ENCODE measurements around the gene SST. TPM values are rescaled to one million over a fixed set of nuclear protein-coding genes. Genes with fewer than 3 reads are reported as not detected.

SST gene
- total and polyA plus RNA-seq, 2 of the 8 experiments (the other 6 are each of a cell fraction or from before 2014, with no cell fraction given): 0.50 TPM; not detected in 1

- Histone ChIP-seq H3K4me2 (ENCODE audit: insufficient read depth in 1 of 2, low read depth in 2 of 2, low read length in 2 of 2) (no peak overlapping the region), H3K27me3 (replicated peaks in 1 of 4; ENCODE audit: control insufficient read depth in 3 of 4, extremely low read depth in 1 of 4, insufficient read depth in 3 of 4, low read length in 3 of 4) (peaks cover 1 to 14% (median 7%) of the 10 kb centered on the region in 4 experiments; a peak in 5 of 7 replicates), H3K4ac (replicated peaks; ENCODE audit: insufficient read length, low read depth, low read length) (no peak overlapping the region), H3K79me1 (ENCODE audit: low read depth, low read length) (no peaks in the 10 kb centered on the region), H3K56ac (replicated peaks; ENCODE audit: insufficient read length, low read depth, low read length) (no peak overlapping the region), H3K36me3 (ENCODE audit: control insufficient read depth in 2 of 4, insufficient read depth in 4 of 4, low read length in 3 of 4) (no peaks in the 10 kb centered on the region), H3K23me2 (ENCODE audit: low read depth, low read length) (peaks cover 2% of the 10 kb centered on the region; the same call in 1 of the 2 replicates), H4K5ac (ENCODE audit: insufficient read length, low read depth, low read length) (no peak overlapping the region), H2BK12ac (ENCODE audit: low read depth, low read length) (no peak overlapping the region), H2AFZ (ENCODE audit: low read length) (no peak overlapping the region), H3K14ac (ENCODE audit: insufficient read length) (no peak overlapping the region), H2BK5ac (ENCODE audit: low read depth, low read length) (no peak overlapping the region), H3K9ac (replicated peaks in 1 of 4; ENCODE audit: extremely low read depth in 1 of 4, low read depth in 3 of 4, low read length in 3 of 4) (no peak overlapping the region), H4K20me1 (replicated peaks in 1 of 2; ENCODE audit: control insufficient read depth in 1 of 2, insufficient read depth in 2 of 2, low read length in 2 of 2) (peaks cover 0 to 1% of the 10 kb centered on the region in 2 experiments), H2BK120ac (replicated peaks; ENCODE audit: low read depth, low read length) (no peak overlapping the region), H2BK20ac (ENCODE audit: low read length) (no peak overlapping the region), H3K23ac (ENCODE audit: insufficient read length) (no peak overlapping the region), H4K91ac (replicated peaks; ENCODE audit: insufficient read length, low read length) (no peak overlapping the region), H3K4me3 (ENCODE audit: extremely low read depth in 1 of 4, insufficient read depth in 2 of 4, low read depth in 3 of 4, low read length in 4 of 4) (no peak overlapping the region), H3K27ac (ENCODE audit: low read depth, low read length) (no peak overlapping the region), H3K4me1 (replicated peaks in 1 of 4; ENCODE audit: control insufficient read depth in 3 of 4, insufficient read depth in 4 of 4, low read length in 3 of 4) (peaks cover 0 to 3% (median 0%) of the 10 kb centered on the region in 4 experiments; a peak in 1 of 7 replicates), H2BK15ac (ENCODE audit: low read length) (no peak overlapping the region), H2AK5ac (ENCODE audit: low read depth, low read length) (no peak overlapping the region), H3K18ac (ENCODE audit: extremely low read depth, low read length) (no peak overlapping the region), H3K9me3 (ENCODE audit: insufficient read depth in 2 of 2, low read depth in 1 of 2, low read length in 1 of 2) (no peaks in the 10 kb centered on the region), H4K8ac (ENCODE audit: extremely low read depth, insufficient read depth, low read length) (no peak overlapping the region), H3K79me2 (ENCODE audit: control insufficient read depth in 1 of 2, insufficient read depth in 2 of 2, low read length in 2 of 2) (no peaks in the 10 kb centered on the region)
- ChIA-PET POLR2A (ENCODE audit: partially characterized antibody) (no interaction called here), CTCF (ENCODE audit: partially characterized antibody) (interaction anchor here (0.6 to 20.1 kb wide), 9 partner anchors 10 to 448 kb away, joined by 3 to 947 read pairs (median 3); no protein-coding TSS in a partner anchor)
- FAIRE-seq: no peak
- DNase-seq (ENCODE audit: low read depth in 1 of 2, low spot score in 2 of 2): no peak
- TF ChIP-seq POU5F1 (IDR thresholded peaks at IDR 0.05; ENCODE audit: low read depth, low read length): no peak
These were observed 2.7 kb downstream of the SST start for GRCh38 chr3:187667526-187667925.
